IPS-NIHi7 (cell line): ENCODE measurements around the gene ZNF791.
A peak's percentile ranks its signal among the peaks of the same experiment; 100 is the strongest.
"Not testable (repeated sequence)": the region's sequence is repeated elsewhere in the genome, so short reads cannot be mapped to it uniquely, and the experiment has no call there.

Experiments
- DNase-seq: peaks from one replicate; pipeline ENCODE4 v3.0.0; 2012; ENCODE audit warnings: mixed read lengths; ENCODE audit errors: extremely low spot score

Gene ZNF791

GRCh38 chr19:12610540-12611360, at the start of gene ZNF791, which contains the start of gene ZNF490:
ZNF791 (plus strand) TSS chr19:12610920; CDS start chr19:12611080, 160 bp downstream.
ZNF490 (minus strand) TSS chr19:12610813; CDS start chr19:12610680, 133 bp downstream.
- peak; percentile 99 for DNase-seq

GRCh38 chr19:12564016-12564664, 46.6 kb upstream of the ZNF791 start:
- peak; percentile 96 for DNase-seq

GRCh38 chr19:12566380-12566779, 44.3 kb upstream of the ZNF791 start:
- not testable (repeated sequence) for DNase-seq

- DNase-seq, result no peak
Measured at GRCh38 chr19:12567951-12568350, 42.8 kb upstream of the ZNF791 start.

- no peak for DNase-seq
Measured at GRCh38 chr19:12574036-12574435, 36.7 kb upstream of the ZNF791 start.

- no peak for DNase-seq
Measured at GRCh38 chr19:12578641-12579040, 32.1 kb upstream of the ZNF791 start.

GRCh38 chr19:12580180-12580694, 30.5 kb upstream of the ZNF791 start:
- DNase-seq, result no peak

- no peak for DNase-seq
Measured at GRCh38 chr19:12581100-12581499, 29.6 kb upstream of the ZNF791 start.

- no peak for DNase-seq
Measured at GRCh38 chr19:12596485-12596884, 14.2 kb upstream of the ZNF791 start.

GRCh38 chr19:12596927-12597548, 13.7 kb upstream of the ZNF791 start:
- DNase-seq, result no peak

GRCh38 chr19:12597594-12597993, 13.1 kb upstream of the ZNF791 start:
- no peak for DNase-seq

- no peak for DNase-seq
Measured at GRCh38 chr19:12603714-12604113, 7.0 kb upstream of the ZNF791 start.

- no peak for DNase-seq
Measured at GRCh38 chr19:12606796-12607195, 3.9 kb upstream of the ZNF791 start.

- no peak for DNase-seq
Measured at GRCh38 chr19:12607631-12608030, 3.1 kb upstream of the ZNF791 start.

GRCh38 chr19:12611361-12611699, 610 bp downstream of the ZNF791 start:
- peak; percentile 71 for DNase-seq

GRCh38 chr19:12617646-12618045, 6.9 kb downstream of the ZNF791 start:
- DNase-seq, result no peak

GRCh38 chr19:12621253-12622024, 10.7 kb downstream of the ZNF791 start:
- not testable (repeated sequence) for DNase-seq

- DNase-seq, result no peak
Measured at GRCh38 chr19:12623361-12624031, 12.8 kb downstream of the ZNF791 start.

GRCh38 chr19:12626958-12627357, 16.2 kb downstream of the ZNF791 start:
- no peak for DNase-seq

- DNase-seq, result no peak
Measured at GRCh38 chr19:12628040-12629022, 17.6 kb downstream of the ZNF791 start.
